ENCODE results near the gene ALCAM. TPM values are rescaled to one million over a fixed set of nuclear protein-coding genes. Genes with fewer than 3 reads are reported as not detected.

ALCAM gene
- polyA plus RNA-seq, 3 donors from 2014 or later = 0.72 to 4.9 (median 2.8) TPM

- Mint-ChIP-seq H3K36me3 (no peaks in the 10 kb centered on the region), H3K27ac (no peak overlapping the region), H3K4me1 (no peaks in the 10 kb centered on the region), H3K9me3 (peaks cover 0 to 6% (median 0%) of the 10 kb centered on the region in 6 donors), H3K27me3 (ENCODE audit: low read depth in 3 of 3) (peaks cover 0 to 12% (median 2%) of the 10 kb centered on the region in 3 donors), H3K4me3 (no peak overlapping the region)
- no peak for DNase-seq
Observed at GRCh38 chr3:105348307-105348706, 18.4 kb upstream of the ALCAM start.

GRCh38 chr3:105349684-105350387, 16.9 kb upstream of the ALCAM start:
- Mint-ChIP-seq H3K27ac (no peak overlapping the region), H3K9me3 (peaks cover 0 to 6% (median 1%) of the 10 kb centered on the region in 6 donors), H3K27me3 (ENCODE audit: low read depth in 3 of 3) (peaks cover 6 to 23% (median 8%) of the 10 kb centered on the region in 3 donors), H3K36me3 (no peaks in the 10 kb centered on the region), H3K4me3 (no peak overlapping the region), H3K4me1 (peaks cover 0 to 9% of the 10 kb centered on the region in 2 donors)
- no peak for DNase-seq

- Mint-ChIP-seq H3K9me3 (peaks cover 0 to 6% (median 1%) of the 10 kb centered on the region in 6 donors), H3K27me3 (ENCODE audit: low read depth in 3 of 3) (peaks cover 6 to 27% (median 16%) of the 10 kb centered on the region in 3 donors), H3K4me3 (no peak overlapping the region), H3K4me1 (peaks cover 0 to 9% of the 10 kb centered on the region in 2 donors), H3K36me3 (no peaks in the 10 kb centered on the region), H3K27ac (no peak overlapping the region)
- DNase-seq = no peak
Observed at GRCh38 chr3:105351821-105352220, 14.9 kb upstream of the ALCAM start.

GRCh38 chr3:105352976-105353375, 13.7 kb upstream of the ALCAM start:
- no peak overlapping the region for H3K27ac Mint-ChIP-seq
- peaks cover 6 to 27% (median 16%) of the 10 kb centered on the region in 3 donors for H3K27me3 Mint-ChIP-seq (ENCODE audit: low read depth in 3 of 3)
- peaks cover 0 to 9% of the 10 kb centered on the region in 2 donors for H3K4me1 Mint-ChIP-seq
- no peak for DNase-seq
- H3K36me3 Mint-ChIP-seq = no peaks in the 10 kb centered on the region
- peaks cover 0 to 5% (median 2%) of the 10 kb centered on the region in 6 donors for H3K9me3 Mint-ChIP-seq
- H3K4me3 Mint-ChIP-seq = no peak overlapping the region

- no peaks in the 10 kb centered on the region for H3K36me3 Mint-ChIP-seq
- no peak overlapping the region for H3K4me3 Mint-ChIP-seq
- peaks cover 0 to 9% of the 10 kb centered on the region in 2 donors for H3K4me1 Mint-ChIP-seq
- peaks cover 6 to 27% (median 16%) of the 10 kb centered on the region in 3 donors for H3K27me3 Mint-ChIP-seq (ENCODE audit: low read depth in 3 of 3)
- no peak for DNase-seq
- no peak overlapping the region for H3K27ac Mint-ChIP-seq
- H3K9me3 Mint-ChIP-seq = peaks cover 0 to 5% (median 2%) of the 10 kb centered on the region in 6 donors
Observed at GRCh38 chr3:105353485-105354161, 13.1 kb upstream of the ALCAM start.

- peaks cover 0 to 5% (median 2%) of the 10 kb centered on the region in 6 donors for H3K9me3 Mint-ChIP-seq
- H3K27me3 Mint-ChIP-seq (ENCODE audit: low read depth in 3 of 3) = peaks cover 9 to 29% (median 15%) of the 10 kb centered on the region in 3 donors
- H3K4me1 Mint-ChIP-seq = peaks cover 0 to 9% of the 10 kb centered on the region in 2 donors
- H3K36me3 Mint-ChIP-seq = no peaks in the 10 kb centered on the region
- DNase-seq = no peak
- no peak overlapping the region for H3K27ac Mint-ChIP-seq
- H3K4me3 Mint-ChIP-seq = no peak overlapping the region
Observed at GRCh38 chr3:105354429-105354828, 12.3 kb upstream of the ALCAM start.

- H3K36me3 Mint-ChIP-seq = no peaks in the 10 kb centered on the region
Observed at GRCh38 chr3:105355408-105356061, 11.2 kb upstream of the ALCAM start.

GRCh38 chr3:105356396-105356795, 10.3 kb upstream of the ALCAM start:
- no peak for DNase-seq
- no peak overlapping the region for H3K4me3 Mint-ChIP-seq
- H3K27ac Mint-ChIP-seq = no peak overlapping the region

More at GRCh38 chr3:105355408-105356061, 11.2 kb upstream of the ALCAM start:
- H3K27me3 Mint-ChIP-seq (ENCODE audit: low read depth in 3 of 3) = peaks cover 9 to 29% (median 14%) of the 10 kb centered on the region in 3 donors
- H3K4me3 Mint-ChIP-seq = no peak overlapping the region
- no peak overlapping the region for H3K27ac Mint-ChIP-seq
- peaks cover 0 to 9% of the 10 kb centered on the region in 2 donors for H3K4me1 Mint-ChIP-seq
- peaks cover 0 to 5% (median 0%) of the 10 kb centered on the region in 6 donors for H3K9me3 Mint-ChIP-seq
- no peak for DNase-seq

GRCh38 chr3:105356988-105357387, 9.7 kb upstream of the ALCAM start:
- H3K36me3 Mint-ChIP-seq = no peaks in the 10 kb centered on the region
- H3K4me1 Mint-ChIP-seq = peaks cover 0 to 9% of the 10 kb centered on the region in 2 donors
- H3K27me3 Mint-ChIP-seq (ENCODE audit: low read depth in 3 of 3) = peaks cover 9 to 22% (median 16%) of the 10 kb centered on the region in 3 donors
- peaks cover 0 to 5% (median 0%) of the 10 kb centered on the region in 6 donors for H3K9me3 Mint-ChIP-seq
- H3K4me3 Mint-ChIP-seq = no peak overlapping the region
- no peak for DNase-seq
- H3K27ac Mint-ChIP-seq = no peak overlapping the region

More at GRCh38 chr3:105356396-105356795, 10.3 kb upstream of the ALCAM start:
- Mint-ChIP-seq H3K9me3 (peaks cover 0 to 5% (median 0%) of the 10 kb centered on the region in 6 donors), H3K36me3 (no peaks in the 10 kb centered on the region), H3K4me1 (peaks cover 0 to 9% of the 10 kb centered on the region in 2 donors), H3K27me3 (ENCODE audit: low read depth in 3 of 3) (peaks cover 9 to 24% (median 16%) of the 10 kb centered on the region in 3 donors)

- Mint-ChIP-seq H3K4me3 (no peak overlapping the region), H3K9me3 (peaks cover 0 to 3% (median 0%) of the 10 kb centered on the region in 6 donors), H3K27me3 (ENCODE audit: low read depth in 3 of 3) (peaks cover 4 to 19% (median 11%) of the 10 kb centered on the region in 3 donors), H3K27ac (no peak overlapping the region), H3K36me3 (no peaks in the 10 kb centered on the region), H3K4me1 (peaks cover 0 to 3% of the 10 kb centered on the region in 2 donors)
- DNase-seq = no peak
Observed at GRCh38 chr3:105359098-105359762, 7.5 kb upstream of the ALCAM start.

GRCh38 chr3:105360003-105360402, 6.7 kb upstream of the ALCAM start:
- Mint-ChIP-seq H3K27me3 (ENCODE audit: low read depth in 3 of 3) (peaks cover 6 to 12% (median 7%) of the 10 kb centered on the region in 3 donors), H3K36me3 (no peaks in the 10 kb centered on the region), H3K27ac (no peak overlapping the region), H3K9me3 (peaks cover 0 to 2% (median 0%) of the 10 kb centered on the region in 6 donors), H3K4me1 (peaks cover 0 to 4% of the 10 kb centered on the region in 2 donors), H3K4me3 (no peak overlapping the region)
- no peak for DNase-seq

GRCh38 chr3:105362021-105362665, 4.6 kb upstream of the ALCAM start:
- Mint-ChIP-seq H3K4me1 (peaks cover 11 to 25% of the 10 kb centered on the region in 2 donors), H3K27ac (no peak overlapping the region), H3K36me3 (no peaks in the 10 kb centered on the region), H3K27me3 (ENCODE audit: low read depth in 3 of 3) (peaks cover 8 to 10% (median 10%) of the 10 kb centered on the region in 3 donors), H3K4me3 (no peak overlapping the region), H3K9me3 (peaks cover 0 to under 1% (median 0%) of the 10 kb centered on the region in 6 donors)
- DNase-seq = no peak

- no peaks in the 10 kb centered on the region for H3K9me3 Mint-ChIP-seq
- H3K27ac Mint-ChIP-seq = no peak overlapping the region
- no peak for DNase-seq
- no peak overlapping the region for H3K4me3 Mint-ChIP-seq
- peaks cover 27 to 43% of the 10 kb centered on the region in 2 donors for H3K4me1 Mint-ChIP-seq
- no peaks in the 10 kb centered on the region for H3K36me3 Mint-ChIP-seq
- H3K27me3 Mint-ChIP-seq (ENCODE audit: low read depth in 3 of 3) = peaks cover 15 to 26% (median 19%) of the 10 kb centered on the region in 3 donors
Observed at GRCh38 chr3:105364128-105364527, 2.6 kb upstream of the ALCAM start.
